AG09309 (cell line): ENCODE results near the gene AOPEP.

Experiments used
- DNase-seq: peaks from one replicate; pipeline ENCODE4 v3.0.0-alpha.2; 2010; ENCODE audit warnings: low read depth
- H3K4me3 ChIP-seq: 2 replicates; pipeline ENCODE4 v1.5.1; 2011; ENCODE audit warnings: mild to moderate bottlenecking, low read depth, low read length, moderate library complexity; ENCODE audit not compliant: control insufficient read depth
- CTCF ChIP-seq: IDR thresholded peaks from 2 replicates; pipeline ENCODE4 v1.5.1; 2011; ENCODE audit warnings: mild to moderate bottlenecking, low read depth, low read length, inconsistent platforms; ENCODE audit not compliant: insufficient read depth, control insufficient read depth; ENCODE audit errors: missing control alignments

AOPEP gene

GRCh38 chr9:94699715-94700373 lies 26.7 kb upstream of the AOPEP start:
- DNase-seq, result no peak
- no peak overlapping the region for H3K4me3 ChIP-seq
- TF ChIP-seq CTCF, result no peak

- no peak for DNase-seq
- TF ChIP-seq CTCF, result no peak
These were observed 26.1 kb upstream of the AOPEP start for GRCh38 chr9:94700445-94700844.

GRCh38 chr9:94703488-94704140 lies 22.9 kb upstream of the AOPEP start:
- TF ChIP-seq CTCF, result no peak

More at GRCh38 chr9:94700445-94700844, 26.1 kb upstream of the AOPEP start:
- no peak overlapping the region for H3K4me3 ChIP-seq

GRCh38 chr9:94705162-94705702 lies 21.3 kb upstream of the AOPEP start:
- H3K4me3 ChIP-seq, result no peak overlapping the region
- no peak for TF ChIP-seq CTCF
- no peak for DNase-seq

More at GRCh38 chr9:94703488-94704140, 22.9 kb upstream of the AOPEP start:
- H3K4me3 ChIP-seq, result no peak overlapping the region
- no peak for DNase-seq

GRCh38 chr9:94706922-94707321 lies 19.6 kb upstream of the AOPEP start:
- DNase-seq, result no peak
- H3K4me3 ChIP-seq, result no peak overlapping the region
- TF ChIP-seq CTCF, result no peak

GRCh38 chr9:94713436-94714215 lies 12.9 kb upstream of the AOPEP start:
- no peak for TF ChIP-seq CTCF
- no peak for DNase-seq

More at GRCh38 chr9:94713436-94714215, 12.9 kb upstream of the AOPEP start:
- no peak overlapping the region for H3K4me3 ChIP-seq
